Right renal pelvis (tissue), 4 donors: ENCODE measurements around the gene TNNI3K. TPM values are rescaled to one million over a fixed set of nuclear protein-coding genes. Genes with fewer than 3 reads are reported as not detected.

Source experiments
- DNase-seq, 4 donors: peaks; one replicate each; pipeline ENCODE4 v3.0.0-alpha.2; 2013; ENCODE audit warnings: low read depth in 4 of 4, low spot score in 3 of 4, missing footprints in 1 of 4
- polyA plus RNA-seq, 4 donors: library from polyadenylated mRNA; unstranded; fragments of 120-200 nt; gene quantifications; one replicate each; pipeline ENCODE4 v1.2.1, GENCODE V29; 2013; ENCODE audit not compliant: insufficient read length in 4 of 4

TNNI3K gene
- polyA plus RNA-seq, 4 donors: 0.62 to 2.6 (median 2.1) TPM

- no peak for DNase-seq
These were observed 51.2 kb downstream of the TNNI3K start for GRCh38 chr1:74286414-74286813.

- DNase-seq: no peak
These were observed 79.3 kb downstream of the TNNI3K start for GRCh38 chr1:74314438-74314837.

- no peak for DNase-seq
These were observed 81.1 kb downstream of the TNNI3K start for GRCh38 chr1:74316302-74316701.

- DNase-seq: no peak
These were observed 82.5 kb downstream of the TNNI3K start for GRCh38 chr1:74317663-74318062.

- DNase-seq: no peak
These were observed 88.8 kb downstream of the TNNI3K start for GRCh38 chr1:74323937-74324473.

GRCh38 chr1:74324684-74325448 lies 89.7 kb downstream of the TNNI3K start:
- DNase-seq: no peak

GRCh38 chr1:74328851-74329250 lies 93.7 kb downstream of the TNNI3K start:
- no peak for DNase-seq

GRCh38 chr1:74333244-74333643 lies 98.1 kb downstream of the TNNI3K start:
- DNase-seq: no peak

- DNase-seq: no peak
These were observed 99.0 kb downstream of the TNNI3K start for GRCh38 chr1:74334147-74334546.

GRCh38 chr1:74340656-74341055 lies 105.5 kb downstream of the TNNI3K start:
- DNase-seq: no peak

GRCh38 chr1:74341702-74342339 lies 106.6 kb downstream of the TNNI3K start:
- DNase-seq: no peak

GRCh38 chr1:74343216-74343615 lies 108.0 kb downstream of the TNNI3K start:
- peak; percentile 30 to 56 (median 39) for DNase-seq

- DNase-seq: no peak
These were observed 109.2 kb downstream of the TNNI3K start for GRCh38 chr1:74344387-74344786.

- no peak for DNase-seq
These were observed 121.3 kb downstream of the TNNI3K start for GRCh38 chr1:74356493-74356892.

GRCh38 chr1:74357150-74357549 lies 122.0 kb downstream of the TNNI3K start:
- no peak for DNase-seq

GRCh38 chr1:74357756-74358155 lies 122.6 kb downstream of the TNNI3K start:
- DNase-seq: no peak

- DNase-seq: no peak
These were observed 127.5 kb downstream of the TNNI3K start for GRCh38 chr1:74362691-74363090.

GRCh38 chr1:74363220-74363619 lies 128.0 kb downstream of the TNNI3K start:
- DNase-seq: no peak

GRCh38 chr1:74367175-74367813 lies 132.1 kb downstream of the TNNI3K start:
- DNase-seq: no peak

- no peak for DNase-seq
These were observed 133.1 kb downstream of the TNNI3K start for GRCh38 chr1:74368335-74368734.

GRCh38 chr1:74375376-74375775 lies 140.2 kb downstream of the TNNI3K start:
- no peak for DNase-seq
